ENCODE data around the gene KLF1.

KLF1 gene

GRCh38 chr19:12868540-12869112, 18.4 kb downstream of the KLF1 start:
- no peaks in the 10 kb centered on the region for H3K9me3 ChIP-seq (ENCODE audit: severe bottlenecking)
- no peaks in the 10 kb centered on the region for H3K4me1 ChIP-seq (ENCODE audit: insufficient read depth, poor library complexity, severe bottlenecking)
- no peaks in the 10 kb centered on the region for H3K27me3 ChIP-seq (ENCODE audit: insufficient read depth, poor library complexity, severe bottlenecking)
- H3K27ac ChIP-seq (ENCODE audit: poor library complexity, severe bottlenecking), result no peak overlapping the region
- no peaks in the 10 kb centered on the region for H3K36me3 ChIP-seq (ENCODE audit: low read depth)
- no peak overlapping the region for H3K4me3 ChIP-seq (ENCODE audit: severe bottlenecking)
- no peak for TF ChIP-seq CTCF (IDR thresholded peaks at IDR 0.05; ENCODE audit: poor library complexity, severe bottlenecking)
- DNase-seq (ENCODE audit: low spot score) (no peak), ATAC-seq (ENCODE audit: low read depth) (no peak)

- no peak overlapping the region for H3K27ac ChIP-seq (ENCODE audit: poor library complexity, severe bottlenecking)
- peak; percentile 80 for ATAC-seq (ENCODE audit: low read depth)
- DNase-seq (ENCODE audit: low spot score), result no peak
Measured at GRCh38 chr19:12867120-12868099, 19.6 kb downstream of the KLF1 start.

GRCh38 chr19:12866416-12867119, 20.4 kb downstream of the KLF1 start:
- no peak overlapping the region for H3K4me3 ChIP-seq (ENCODE audit: severe bottlenecking)
- no peak overlapping the region for H3K27ac ChIP-seq (ENCODE audit: poor library complexity, severe bottlenecking)
- H3K4me1 ChIP-seq (ENCODE audit: insufficient read depth, poor library complexity, severe bottlenecking), result no peaks in the 10 kb centered on the region
- no peak for TF ChIP-seq CTCF (IDR thresholded peaks at IDR 0.05; ENCODE audit: poor library complexity, severe bottlenecking)
- ATAC-seq (ENCODE audit: low read depth), result 0 out of 3 replicates have a peak, but pooled peaks have one; percentile 4
- H3K27me3 ChIP-seq (ENCODE audit: insufficient read depth, poor library complexity, severe bottlenecking), result no peaks in the 10 kb centered on the region
- H3K36me3 ChIP-seq (ENCODE audit: low read depth), result no peaks in the 10 kb centered on the region
- no peaks in the 10 kb centered on the region for H3K9me3 ChIP-seq (ENCODE audit: severe bottlenecking)
- no peak for DNase-seq (ENCODE audit: low spot score)

More at GRCh38 chr19:12867120-12868099, 19.6 kb downstream of the KLF1 start:
- Histone ChIP-seq H3K9me3 (ENCODE audit: severe bottlenecking) (no peaks in the 10 kb centered on the region), H3K27me3 (ENCODE audit: insufficient read depth, poor library complexity, severe bottlenecking) (no peaks in the 10 kb centered on the region), H3K36me3 (ENCODE audit: low read depth) (no peaks in the 10 kb centered on the region), H3K4me3 (ENCODE audit: severe bottlenecking) (peak overlapping the region; percentile 38), H3K4me1 (ENCODE audit: insufficient read depth, poor library complexity, severe bottlenecking) (no peaks in the 10 kb centered on the region)
- TF ChIP-seq CTCF (IDR thresholded peaks at IDR 0.05; ENCODE audit: poor library complexity, severe bottlenecking), result no peak

DNA sequence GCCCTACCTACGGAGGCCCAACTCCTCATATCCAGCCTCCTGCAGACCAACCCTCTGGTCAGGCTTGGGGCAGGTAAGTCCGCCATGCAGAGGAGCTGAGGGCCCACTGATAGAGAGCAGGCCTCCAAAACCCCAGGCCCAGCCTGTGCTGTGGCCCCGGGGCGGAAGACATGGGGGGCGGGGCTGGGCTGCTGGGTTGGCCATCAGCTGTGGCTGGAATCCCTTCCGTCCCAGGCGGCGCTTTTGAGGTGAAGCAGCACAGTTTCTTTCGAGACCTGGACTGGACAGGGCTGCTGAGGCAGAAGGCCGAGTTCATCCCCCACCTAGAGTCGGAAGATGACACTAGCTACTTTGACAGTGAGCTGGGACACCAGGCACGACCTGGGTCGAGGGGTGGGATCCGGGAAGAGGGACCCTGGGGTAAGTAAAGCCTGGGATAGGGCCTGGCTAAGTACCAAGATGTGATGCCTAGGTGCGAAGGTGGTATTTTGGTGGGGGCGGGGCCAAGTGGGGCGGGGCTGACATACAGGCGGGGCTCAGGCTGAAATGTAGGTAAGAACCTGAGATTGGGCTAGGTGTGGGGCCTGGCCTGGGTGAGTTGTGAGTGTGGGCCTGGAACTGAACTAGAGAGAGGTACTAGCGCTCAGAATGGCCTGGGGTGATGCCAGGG, 21.1 kb downstream of the KLF1 start:
- ATAC-seq (ENCODE audit: low read depth) (no peak), DNase-seq (ENCODE audit: low spot score) (no peak)
- H3K4me1 ChIP-seq (ENCODE audit: insufficient read depth, poor library complexity, severe bottlenecking), result no peaks in the 10 kb centered on the region
- no peaks in the 10 kb centered on the region for H3K9me3 ChIP-seq (ENCODE audit: severe bottlenecking)
- H3K36me3 ChIP-seq (ENCODE audit: low read depth), result no peaks in the 10 kb centered on the region
- no peak overlapping the region for H3K27ac ChIP-seq (ENCODE audit: poor library complexity, severe bottlenecking)
- no peak for TF ChIP-seq CTCF (IDR thresholded peaks at IDR 0.05; ENCODE audit: poor library complexity, severe bottlenecking)
- no peak overlapping the region for H3K4me3 ChIP-seq (ENCODE audit: severe bottlenecking)
- H3K27me3 ChIP-seq (ENCODE audit: insufficient read depth, poor library complexity, severe bottlenecking), result no peaks in the 10 kb centered on the region
